Right cardiac atrium (tissue), 5 donors: Measurements from ENCODE around the gene CCDC183. TPM values are rescaled to one million over a fixed set of nuclear protein-coding genes. Genes with fewer than 3 reads are reported as not detected.

Experiments used
- ATAC-seq, 2 donors: fragments of 200-7000 bp; cut with Tn5 transposase; one replicate each; pipeline versions ENCODE4 v1.8.0 to v1.9.1; 2020; ENCODE audit warnings: moderate library complexity in 2 of 2, mild to moderate bottlenecking in 1 of 2
- DNase-seq, 3 donors: peaks; one replicate each; pipeline ENCODE4 v3.0.0-alpha.2; 2020
- H3K27ac ChIP-seq: one replicate; pipeline ENCODE4 v1.5.1; 2013; ENCODE audit warnings: mild to moderate bottlenecking, low read length, control low read depth, moderate library complexity
- H3K27me3 ChIP-seq: one replicate; pipeline ENCODE4 v1.6.1; 2013; ENCODE audit not compliant: control insufficient read depth, insufficient read depth
- H3K4me1 ChIP-seq: one replicate; pipeline ENCODE4 v1.6.1; 2013; ENCODE audit warnings: low read length; ENCODE audit not compliant: control insufficient read depth, insufficient read depth
- H3K4me3 ChIP-seq: one replicate; pipeline ENCODE4 v1.5.1; 2013; ENCODE audit warnings: low read length, control low read depth
- H3K9me3 ChIP-seq: one replicate; pipeline ENCODE4 v1.6.1; 2013; ENCODE audit warnings: low read length; ENCODE audit not compliant: control insufficient read depth
- WGBS: extraction: QIAGEN DNeasy Blood & Tissue Kit; methylation state at CpG from one replicate; pipeline ENCODE4 v1.1.7; 2013; 5-methylcytosine and 5-hydroxymethylcytosine counted together
- intact Hi-C, 4 donors: fragments of 100-400 bp; cut with DNase I; formaldehyde crosslinking; loops; one replicate each; pipeline versions ENCODE4 v1.11.0 to v1.14.0; 2022 to 2023
- polyA plus RNA-seq: library from polyadenylated mRNA; stranded (reverse); fragments of 200-250 nt; gene quantifications from one replicate; pipeline ENCODE4 v1.2.3, GENCODE V29; 2013
- total RNA-seq, 4 donors: library from RNA; stranded (reverse); fragmentation: NEBNext Ultra II Directional; extraction: Animal tissue kit (Norgen Biotek cat#: 25700); gene quantifications; one replicate each; pipeline ENCODE4 v1.2.1, GENCODE V29; 2021
- donor health status: healthy with polysubstance abuse.
- donor health status: DM: no; HTN: yes; CAD: no.
- donor health status: DM: no; HTN: no; CAD: no.
- donor health status: DM: no; HTN: yes; CAD: no; lungs with severe emphysema.
- donor health status: DM: yes; HTN: yes; CAD: no.

The CCDC183 gene
- total and polyA plus RNA-seq, 5 donors = 2.0 to 5.0 (median 2.9) TPM

GRCh38 chr9:136815422-136815782, 19.3 kb downstream of the CCDC183 start:
- no peak for DNase-seq
- no peaks in the 10 kb centered on the region for H3K27me3 ChIP-seq
- H3K9me3 ChIP-seq = no peaks in the 10 kb centered on the region
- ATAC-seq = no peak
- no peak overlapping the region for H3K4me3 ChIP-seq
- intact Hi-C loops = no loop called here
- H3K27ac ChIP-seq = no peak overlapping the region
- WGBS = 0% methylated on average over 1 of the region's 1 CpG
- H3K4me1 ChIP-seq = no peaks in the 10 kb centered on the region

GRCh38 chr9:136820971-136821825, 25.1 kb downstream of the CCDC183 start:
- ATAC-seq (peak; percentile 75 to 78), DNase-seq (peak; percentile 25 to 78 (median 72))
- 6% methylated on average over 83 of the region's 83 CpGs for WGBS
- intact Hi-C loops = no loop called here
- H3K27ac ChIP-seq = no peak overlapping the region
- H3K9me3 ChIP-seq = no peaks in the 10 kb centered on the region
- H3K27me3 ChIP-seq = no peaks in the 10 kb centered on the region
- peak overlapping the region; percentile 57 for H3K4me3 ChIP-seq
- peaks cover 5% of the 10 kb centered on the region for H3K4me1 ChIP-seq

- Histone ChIP-seq H3K9me3 (no peaks in the 10 kb centered on the region), H3K4me1 (peaks cover 5% of the 10 kb centered on the region), H3K4me3 (peak overlapping the region; percentile 57), H3K27me3 (no peaks in the 10 kb centered on the region), H3K27ac (no peak overlapping the region)
- intact Hi-C loops = no loop called here
- WGBS = 54% methylated on average over 42 of the region's 42 CpGs
- ATAC-seq (peak in 1 of 2 donors; percentile 3), DNase-seq (peak in 2 of 3 donors; percentile 49 to 52)
These were observed 25.8 kb downstream of the CCDC183 start for GRCh38 chr9:136821826-136822544.

- Histone ChIP-seq H3K27ac (no peak overlapping the region), H3K9me3 (no peaks in the 10 kb centered on the region), H3K27me3 (no peaks in the 10 kb centered on the region), H3K4me1 (peaks cover 5% of the 10 kb centered on the region), H3K4me3 (no peak overlapping the region)
- intact Hi-C loops = no loop called here
- DNase-seq (peak in 2 of 3 donors; percentile 34 to 44), ATAC-seq (no peak)
- WGBS = 89% methylated on average over 30 of the region's 30 CpGs
These were observed 27.3 kb downstream of the CCDC183 start for GRCh38 chr9:136823136-136824046.

- Histone ChIP-seq H3K4me3 (no peak overlapping the region), H3K4me1 (peaks cover 5% of the 10 kb centered on the region), H3K27ac (no peak overlapping the region), H3K27me3 (no peaks in the 10 kb centered on the region), H3K9me3 (no peaks in the 10 kb centered on the region)
- intact Hi-C loops = no loop called here
- DNase-seq (peak in 1 of 3 donors; percentile 29), ATAC-seq (no peak)
- WGBS = 91% methylated on average over 21 of the region's 21 CpGs
These were observed 28.5 kb downstream of the CCDC183 start for GRCh38 chr9:136824496-136825225.

- intact Hi-C loops = no loop called here
- peak in 2 of 3 donors; percentile 12 to 50 for DNase-seq
These were observed 29.4 kb downstream of the CCDC183 start for GRCh38 chr9:136825295-136826187.

GRCh38 chr9:136826188-136826541, 30.0 kb downstream of the CCDC183 start:
- ATAC-seq = no peak
- 91% methylated on average over 17 of the region's 17 CpGs for WGBS
- intact Hi-C loops = no loop called here
- Histone ChIP-seq H3K27me3 (no peaks in the 10 kb centered on the region), H3K4me1 (peaks cover under 1% of the 10 kb centered on the region), H3K27ac (no peak overlapping the region), H3K4me3 (no peak overlapping the region), H3K9me3 (no peaks in the 10 kb centered on the region)
- no peak for DNase-seq

More at GRCh38 chr9:136825295-136826187, 29.4 kb downstream of the CCDC183 start:
- WGBS = 91% methylated on average over 44 of the region's 44 CpGs
- H3K27ac ChIP-seq = no peak overlapping the region
- no peak for ATAC-seq
- no peak overlapping the region for H3K4me3 ChIP-seq
- H3K27me3 ChIP-seq = no peaks in the 10 kb centered on the region
- H3K9me3 ChIP-seq = no peaks in the 10 kb centered on the region
- H3K4me1 ChIP-seq = peaks cover 5% of the 10 kb centered on the region

GRCh38 chr9:136826703-136827582, 30.8 kb downstream of the CCDC183 start:
- DNase-seq (peak in 2 of 3 donors; percentile 47), ATAC-seq (no peak)
- H3K27ac ChIP-seq = no peak overlapping the region
- H3K27me3 ChIP-seq = no peaks in the 10 kb centered on the region
- intact Hi-C loops = no loop called here
- H3K4me3 ChIP-seq = no peak overlapping the region
- no peaks in the 10 kb centered on the region for H3K9me3 ChIP-seq
- H3K4me1 ChIP-seq = no peaks in the 10 kb centered on the region
- WGBS = 90% methylated on average over 24 of the region's 24 CpGs
